AG04450 (cell line): ENCODE measurements around the gene GLRA3. TPM values are rescaled to one million over a fixed set of nuclear protein-coding genes. Genes with fewer than 3 reads are reported as not detected.

Source experiments
- CTCF ChIA-PET: fragments of 300-600, 350-600 bp; formaldehyde crosslinking; extraction: SDS; loops from one replicate; lab custom pipeline; 2022; ENCODE audit warnings: antibody characterized with exemption, inconsistent platforms; lab: Charles Lee
- POLR2A ChIA-PET: fragments of 350-600 bp; formaldehyde crosslinking; extraction: SDS; loops from one replicate; lab custom pipeline; 2021; ENCODE audit warnings: antibody characterized with exemption, inconsistent platforms; lab: Yijun Ruan, JAX
- DNase-seq: peaks from one replicate; pipeline ENCODE4 v3.0.0-alpha.2; 2011; ENCODE audit warnings: low read depth, low spot score
- H3K27ac ChIP-seq: one replicate; pipeline ENCODE4 v1.5.1; 2012; ENCODE audit warnings: low read depth, low read length, control low read depth
- H3K27me3 ChIP-seq: one replicate; pipeline ENCODE4 v1.6.0; 2012; ENCODE audit warnings: low read length; ENCODE audit not compliant: control insufficient read depth, insufficient read depth
- H3K4me3 ChIP-seq: 2 replicates; pipeline ENCODE4 v1.5.1; 2011; ENCODE audit warnings: mild to moderate bottlenecking, low read depth, low read length, control low read depth
- H3K9me3 ChIP-seq: 2 replicates; pipeline ENCODE4 v1.5.1; 2012; ENCODE audit warnings: low read length; ENCODE audit not compliant: control insufficient read depth, insufficient read depth
- polyA plus RNA-seq: library from polyadenylated mRNA; depleted of rRNA; stranded (reverse); fragments of >200 nt; gene quantifications from 2 replicates; pipeline ENCODE4 v1.2.3, GENCODE V29; 2011
- TF ChIP-seq, protein P1 (sequence below): IDR thresholded peaks from 2 replicates; pipeline ENCODE4 v1.5.1; 2011; ENCODE audit warnings: low read depth, low read length, control low read depth, inconsistent platforms

The GLRA3 gene
- polyA plus RNA-seq, 1 experiment = not detected

- POLR2A ChIA-PET = no interaction called here
- H3K27ac ChIP-seq = no peak overlapping the region
- no peaks in the 10 kb centered on the region for H3K9me3 ChIP-seq
- no peaks in the 10 kb centered on the region for H3K27me3 ChIP-seq
- H3K4me3 ChIP-seq = no peak overlapping the region
- TF ChIP-seq, protein P1, sequence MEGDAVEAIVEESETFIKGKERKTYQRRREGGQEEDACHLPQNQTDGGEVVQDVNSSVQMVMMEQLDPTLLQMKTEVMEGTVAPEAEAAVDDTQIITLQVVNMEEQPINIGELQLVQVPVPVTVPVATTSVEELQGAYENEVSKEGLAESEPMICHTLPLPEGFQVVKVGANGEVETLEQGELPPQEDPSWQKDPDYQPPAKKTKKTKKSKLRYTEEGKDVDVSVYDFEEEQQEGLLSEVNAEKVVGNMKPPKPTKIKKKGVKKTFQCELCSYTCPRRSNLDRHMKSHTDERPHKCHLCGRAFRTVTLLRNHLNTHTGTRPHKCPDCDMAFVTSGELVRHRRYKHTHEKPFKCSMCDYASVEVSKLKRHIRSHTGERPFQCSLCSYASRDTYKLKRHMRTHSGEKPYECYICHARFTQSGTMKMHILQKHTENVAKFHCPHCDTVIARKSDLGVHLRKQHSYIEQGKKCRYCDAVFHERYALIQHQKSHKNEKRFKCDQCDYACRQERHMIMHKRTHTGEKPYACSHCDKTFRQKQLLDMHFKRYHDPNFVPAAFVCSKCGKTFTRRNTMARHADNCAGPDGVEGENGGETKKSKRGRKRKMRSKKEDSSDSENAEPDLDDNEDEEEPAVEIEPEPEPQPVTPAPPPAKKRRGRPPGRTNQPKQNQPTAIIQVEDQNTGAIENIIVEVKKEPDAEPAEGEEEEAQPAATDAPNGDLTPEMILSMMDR = peak; percentile 65
- DNase-seq = peak; percentile 11
- CTCF ChIA-PET = interaction anchor here (0.7 to 6.3 kb wide), 4 partner anchors 9 to 776 kb away, joined by 3 to 57 read pairs (median 6); no protein-coding TSS in a partner anchor
Observed at GRCh38 chr4:174764105-174764729, 64.8 kb downstream of the GLRA3 start.

- ChIA-PET POLR2A (no interaction called here), CTCF (interaction anchor here (0.7 to 6.3 kb wide), 4 partner anchors 9 to 777 kb away, joined by 3 to 57 read pairs (median 6); no protein-coding TSS in a partner anchor)
- H3K4me3 ChIP-seq = no peak overlapping the region
- H3K27ac ChIP-seq = no peak overlapping the region
- no peak for DNase-seq
- H3K9me3 ChIP-seq = no peaks in the 10 kb centered on the region
- no peaks in the 10 kb centered on the region for H3K27me3 ChIP-seq
- TF ChIP-seq, protein P1 = no peak
Observed at GRCh38 chr4:174763454-174764104, 65.5 kb downstream of the GLRA3 start.

GRCh38 chr4:174761451-174761850 is 67.6 kb downstream of the GLRA3 start:
- DNase-seq = no peak
- H3K27ac ChIP-seq = no peak overlapping the region
- H3K9me3 ChIP-seq = peaks cover 4% of the 10 kb centered on the region; the same call in 1 of the 2 replicates
- TF ChIP-seq, protein P1 = no peak
- CTCF ChIA-PET = no interaction called here
- no peak overlapping the region for H3K4me3 ChIP-seq
- POLR2A ChIA-PET = no interaction called here
- H3K27me3 ChIP-seq = no peaks in the 10 kb centered on the region

GRCh38 chr4:174757736-174758135 is 71.3 kb downstream of the GLRA3 start:
- ChIA-PET CTCF (no interaction called here), POLR2A (no interaction called here)
- TF ChIP-seq, protein P1 = no peak
- DNase-seq = no peak
- peaks cover 4% of the 10 kb centered on the region; the same call in 1 of the 2 replicates for H3K9me3 ChIP-seq
- H3K4me3 ChIP-seq = no peak overlapping the region
- no peak overlapping the region for H3K27ac ChIP-seq
- no peaks in the 10 kb centered on the region for H3K27me3 ChIP-seq

- TF ChIP-seq, protein P1 = no peak
- Histone ChIP-seq H3K27me3 (no peaks in the 10 kb centered on the region), H3K9me3 (peaks cover 4% of the 10 kb centered on the region; the same call in 1 of the 2 replicates), H3K27ac (no peak overlapping the region), H3K4me3 (no peak overlapping the region)
- ChIA-PET POLR2A (no interaction called here), CTCF (no interaction called here)
- no peak for DNase-seq
Observed at GRCh38 chr4:174753021-174753420, 76.0 kb downstream of the GLRA3 start.
